GM19351 (cell line): ENCODE data around the gene LSMEM2.
"Not testable (repeated sequence)": the region's sequence is repeated elsewhere in the genome, so short reads cannot be mapped to it uniquely, and the experiment has no call there.

Source experiments
- ATAC-seq: cut with Tn5 transposase; IDR thresholded peaks from one replicate; pipeline ENCODE4 v1.9.1; 2021; ENCODE audit warnings: mild to moderate bottlenecking, moderate library complexity; ENCODE audit not compliant: unreplicated experiment

LSMEM2 gene

GRCh38 chr3:50297896-50298725 is 19.2 kb downstream of the LSMEM2 start:
- no peak for ATAC-seq

- peak; percentile 83 for ATAC-seq
Measured at GRCh38 chr3:50298836-50299637, 20.1 kb downstream of the LSMEM2 start, which contains the start of the genes HYAL3 and NAA80. HYAL3 (minus strand) TSS chr3:50299405; CDS start chr3:50295602, 3,803 bp downstream. NAA80 (minus strand) TSS chr3:50299405; CDS start chr3:50297463, 1,942 bp downstream.

- ATAC-seq: no peak
Measured at GRCh38 chr3:50299638-50299928, 20.7 kb downstream of the LSMEM2 start.

GRCh38 chr3:50299929-50300680 is 21.2 kb downstream of the LSMEM2 start:
- no peak for ATAC-seq

GRCh38 chr3:50300681-50301254 is 21.9 kb downstream of the LSMEM2 start:
- no peak for ATAC-seq

- ATAC-seq: no peak
Measured at GRCh38 chr3:50302095-50303012, 23.5 kb downstream of the LSMEM2 start.

- ATAC-seq: no peak
Measured at GRCh38 chr3:50303013-50303815, 24.3 kb downstream of the LSMEM2 start, which contains the start of gene HYAL1. HYAL1 (minus strand) TSS chr3:50303574; CDS start chr3:50302956, 618 bp downstream.

- ATAC-seq: no peak
Measured at GRCh38 chr3:50304601-50305000, 25.7 kb downstream of the LSMEM2 start.

- ATAC-seq: not testable (repeated sequence)
Measured at GRCh38 chr3:50312041-50312440, 33.2 kb downstream of the LSMEM2 start.

GRCh38 chr3:50314342-50314741 is 35.5 kb downstream of the LSMEM2 start:
- ATAC-seq: no peak

- ATAC-seq: no peak
Measured at GRCh38 chr3:50314816-50315215, 35.9 kb downstream of the LSMEM2 start.

- ATAC-seq: peak; percentile 46
Measured at GRCh38 chr3:50316657-50317242, 37.9 kb downstream of the LSMEM2 start.

- ATAC-seq: no peak
Measured at GRCh38 chr3:50317300-50317699, 38.4 kb downstream of the LSMEM2 start.

GRCh38 chr3:50318163-50318562 is 39.3 kb downstream of the LSMEM2 start:
- ATAC-seq: no peak

GRCh38 chr3:50318615-50319014 is 39.7 kb downstream of the LSMEM2 start:
- ATAC-seq: no peak

GRCh38 chr3:50319181-50319893 is 40.5 kb downstream of the LSMEM2 start:
- ATAC-seq: no peak

GRCh38 chr3:50319894-50320625 is 41.2 kb downstream of the LSMEM2 start:
- ATAC-seq: no peak
